ENCODE results near the gene CORO2A.

GRCh38 chr9:98078895-98079294 lies 113.5 kb downstream of the CORO2A start:
- TF ChIP-seq POLR2AphosphoS5 (IDR thresholded peaks at IDR 0.05; ENCODE audit: borderline replicate concordance, low read depth, low read length) (no peak), EZH2 (IDR thresholded peaks at IDR 0.05) (no peak), FOXP2 (optimal IDR thresholded peaks at IDR 0.05; ENCODE audit: control extremely low read depth, extremely low read length, insufficient read depth) (no peak)

Data from SK-N-MC (cell line).